Fibroblast of skin of left quadriceps (primary cell): ENCODE data around the gene APBB2.
"Not testable (repeated sequence)": the region's sequence is repeated elsewhere in the genome, so short reads cannot be mapped to it uniquely, and the experiment has no call there.

Experiments used
- DNase-seq, 2 experiments: peaks; one replicate each; pipeline ENCODE4 v3.0.0-alpha.2; 2013; ENCODE audit warnings: low read depth in 2 of 2

APBB2 gene

GRCh38 chr4:41158274-41158673 is 56.1 kb downstream of the APBB2 start:
- DNase-seq = no peak

GRCh38 chr4:41157009-41157408 is 57.3 kb downstream of the APBB2 start:
- no peak for DNase-seq

- DNase-seq = no peak
These were observed 57.8 kb downstream of the APBB2 start for GRCh38 chr4:41156574-41156973.

GRCh38 chr4:41155194-41155830 is 59.0 kb downstream of the APBB2 start:
- no peak for DNase-seq

- no peak for DNase-seq
These were observed 59.5 kb downstream of the APBB2 start for GRCh38 chr4:41154814-41155177.

GRCh38 chr4:41154010-41154813 is 60.1 kb downstream of the APBB2 start:
- DNase-seq = no peak

- no peak for DNase-seq
These were observed 63.9 kb downstream of the APBB2 start for GRCh38 chr4:41150401-41150800.

- DNase-seq = not testable (repeated sequence)
These were observed 64.8 kb downstream of the APBB2 start for GRCh38 chr4:41149568-41149967.

- DNase-seq = no peak
These were observed 65.4 kb downstream of the APBB2 start for GRCh38 chr4:41148931-41149330.

- DNase-seq = no peak
These were observed 66.0 kb downstream of the APBB2 start for GRCh38 chr4:41148292-41148691.

- DNase-seq = not testable (repeated sequence)
These were observed 66.8 kb downstream of the APBB2 start for GRCh38 chr4:41147570-41147969.

GRCh38 chr4:41146716-41147506 is 67.4 kb downstream of the APBB2 start:
- no peak for DNase-seq

- no peak for DNase-seq
These were observed 68.1 kb downstream of the APBB2 start for GRCh38 chr4:41146196-41146595.

- no peak for DNase-seq
These were observed 68.7 kb downstream of the APBB2 start for GRCh38 chr4:41145571-41146078.

GRCh38 chr4:41144812-41145211 is 69.5 kb downstream of the APBB2 start:
- no peak for DNase-seq

- no peak for DNase-seq
These were observed 70.3 kb downstream of the APBB2 start for GRCh38 chr4:41144040-41144379.

- DNase-seq = peak; percentile 97 to 98
These were observed 70.9 kb downstream of the APBB2 start for GRCh38 chr4:41143311-41144039.

- no peak for DNase-seq
These were observed 71.7 kb downstream of the APBB2 start for GRCh38 chr4:41142376-41143310.

GRCh38 chr4:41141900-41142299 is 72.4 kb downstream of the APBB2 start:
- DNase-seq = peak; percentile 80 to 81

GRCh38 chr4:41140410-41140809 is 73.9 kb downstream of the APBB2 start:
- DNase-seq = no peak

GRCh38 chr4:41137879-41138278 is 76.5 kb downstream of the APBB2 start:
- DNase-seq = no peak
